PFSK-1 (cell line): ENCODE measurements around the gene SLC38A3.

ENCODE experiments used
- FOXP2 ChIP-seq: optimal IDR thresholded peaks from 2 replicates; pipeline ENCODE3; 2011; ENCODE audit warnings: borderline replicate concordance, control low read depth, inconsistent platforms; ENCODE audit not compliant: insufficient read depth; ENCODE audit errors: extremely low read length, extremely low read depth
- POLR2AphosphoS5 ChIP-seq: IDR thresholded peaks from 2 replicates; pipeline ENCODE4 v1.6.1; 2012; ENCODE audit warnings: low read depth, mild to moderate bottlenecking, control low read depth, low read length, moderate library complexity
- REST ChIP-seq, 2 experiments: IDR thresholded peaks; 2 replicates each; pipeline versions ENCODE4 v1.6.1 to v1.8.0; 2011 to 2012; ENCODE audit warnings: low read depth in 2 of 2, low read length in 2 of 2, control low read depth in 1 of 2, inconsistent platforms in 1 of 2, mild to moderate bottlenecking in 1 of 2, moderate library complexity in 1 of 2; ENCODE audit not compliant: insufficient read depth in 1 of 2
- SIN3A ChIP-seq: IDR thresholded peaks from 2 replicates; pipeline ENCODE4 v1.6.1; 2012; ENCODE audit warnings: mild to moderate bottlenecking, low read length, moderate library complexity, borderline replicate concordance; ENCODE audit not compliant: insufficient read depth
- TAF1 ChIP-seq: IDR thresholded peaks from 2 replicates; pipeline ENCODE4 v1.6.1; 2012; ENCODE audit warnings: low read length, control low read depth, borderline replicate concordance; ENCODE audit not compliant: insufficient read depth

The SLC38A3 gene

GRCh38 chr3:50187750-50188149, 17.3 kb upstream of the SLC38A3 start:
- TF ChIP-seq FOXP2 (no peak), SIN3A (no peak), REST (IDR thresholded peaks at IDR 0.05; ENCODE audit: insufficient read depth in 1 of 2, low read depth in 2 of 2, low read length in 2 of 2) (no peak), POLR2AphosphoS5 (no peak), TAF1 (no peak)

DNA sequence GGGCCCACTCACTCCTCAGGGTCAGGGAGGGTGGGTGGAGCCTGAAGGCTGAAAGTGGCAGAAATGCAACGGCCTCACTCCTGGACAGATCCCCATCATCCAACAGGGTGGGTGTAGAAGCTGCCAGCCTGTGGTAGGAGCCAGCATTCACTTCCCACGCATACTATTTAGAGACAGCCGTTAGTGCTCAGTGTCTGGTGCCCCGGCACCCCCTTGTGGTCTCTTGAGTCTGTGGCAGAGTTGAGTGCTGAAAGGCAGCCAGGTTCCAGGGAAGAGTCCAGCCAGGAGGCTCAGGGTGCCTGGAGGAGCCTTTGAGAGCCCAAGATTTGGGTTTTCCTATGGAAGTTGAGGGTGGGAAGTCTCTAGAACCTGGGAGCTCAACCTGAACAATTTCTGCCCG, 15.8 kb upstream of the SLC38A3 start:
- TF ChIP-seq POLR2AphosphoS5 (no peak; the same call in 1 of the 2 replicates), REST (IDR thresholded peaks at IDR 0.05; ENCODE audit: insufficient read depth in 1 of 2, low read depth in 2 of 2, low read length in 2 of 2) (peak in 1 of 2 experiments; percentile 22; a peak in 1 of 4 replicates), SIN3A (no peak), FOXP2 (no peak)

DNA sequence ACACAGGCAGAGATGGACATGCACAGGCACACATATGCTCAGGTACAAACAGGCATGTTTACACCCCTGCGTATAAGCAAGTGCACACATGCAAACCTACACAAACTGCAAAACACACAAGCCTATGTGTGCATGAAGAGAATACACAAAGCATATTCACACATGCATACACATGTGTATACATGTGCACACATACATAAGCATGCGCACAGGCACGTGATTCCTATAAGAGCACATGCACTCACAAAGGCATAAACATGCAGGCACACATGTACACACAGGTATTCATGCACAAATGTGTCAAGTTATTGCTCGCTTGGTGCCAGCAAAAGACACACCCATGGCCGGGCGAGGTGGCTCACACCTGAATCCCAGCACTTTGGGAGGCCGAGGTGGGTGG, 15.1 kb upstream of the SLC38A3 start:
- TF ChIP-seq TAF1: no peak
- no peak for TF ChIP-seq FOXP2
- TF ChIP-seq POLR2AphosphoS5: no peak

DNA sequence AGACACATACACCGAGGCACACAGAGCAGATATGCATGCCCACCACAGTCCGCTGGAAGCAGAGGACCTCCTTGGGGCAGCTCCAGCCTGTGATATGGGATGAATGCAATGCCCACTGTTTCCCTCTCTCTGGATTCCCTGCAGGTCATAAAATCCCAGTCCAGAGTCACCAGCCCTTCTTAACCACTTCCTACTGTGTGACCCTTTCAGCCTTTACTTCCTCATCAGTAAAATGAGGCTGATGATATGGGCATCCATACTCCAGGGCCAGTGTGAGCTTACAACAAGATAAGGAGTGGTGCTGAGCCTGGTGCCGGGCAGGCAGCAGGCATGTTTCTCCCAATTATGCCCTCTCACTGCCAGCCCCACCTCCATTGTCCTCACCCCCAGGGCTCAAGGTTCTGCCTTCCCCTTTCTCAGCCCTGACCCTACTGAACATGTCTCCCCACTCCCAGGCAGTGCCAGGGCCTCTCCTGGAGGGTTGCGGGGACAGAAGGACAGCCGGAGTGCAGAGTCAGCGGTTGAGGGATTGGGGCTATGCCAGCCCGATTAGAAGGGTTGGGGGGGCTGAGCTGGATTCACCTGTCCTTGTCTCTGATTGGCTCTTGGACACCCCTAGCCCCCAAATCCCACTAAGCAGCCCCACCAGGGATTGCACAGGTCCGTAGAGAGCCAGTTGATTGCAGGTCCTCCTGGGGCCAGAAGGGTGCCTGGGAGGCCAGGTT, 14.0 kb upstream of the SLC38A3 start, which contains the start of gene GNAT1:
GNAT1 (plus strand) TSS at position 675 of the 725 bp plus-strand sequence. CDS start 116 bp downstream, outside the sequence.
- TF ChIP-seq SIN3A: no peak
- no peak for TF ChIP-seq POLR2AphosphoS5
- no peak for TF ChIP-seq TAF1
- TF ChIP-seq FOXP2: no peak
- no peak for TF ChIP-seq REST (IDR thresholded peaks at IDR 0.05; ENCODE audit: insufficient read depth in 1 of 2, low read depth in 2 of 2, low read length in 2 of 2)

DNA sequence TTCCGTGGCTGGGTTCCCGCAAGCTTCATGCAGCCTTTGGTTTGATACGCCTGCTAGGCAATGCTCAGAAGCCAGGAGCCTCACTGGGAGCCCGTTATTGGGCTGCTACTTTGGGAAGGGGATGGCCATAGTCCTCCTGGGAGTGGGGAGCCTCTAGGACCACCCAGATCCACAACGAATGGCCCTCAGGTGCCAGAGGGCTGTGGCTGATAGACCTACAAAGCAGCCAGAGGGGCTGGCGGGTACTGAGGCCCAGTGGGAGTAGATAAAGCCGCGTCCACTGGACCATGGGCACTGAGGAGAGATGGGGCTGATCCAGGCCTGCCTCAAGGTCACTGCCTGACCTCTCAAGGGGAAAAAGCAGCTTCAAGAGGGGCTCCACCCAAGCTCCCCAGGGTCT, 12.9 kb upstream of the SLC38A3 start:
- TF ChIP-seq REST (IDR thresholded peaks at IDR 0.05; ENCODE audit: insufficient read depth in 1 of 2, low read depth in 2 of 2, low read length in 2 of 2): no peak
- no peak for TF ChIP-seq FOXP2
- TF ChIP-seq SIN3A: no peak
- TF ChIP-seq TAF1: no peak
- no peak for TF ChIP-seq POLR2AphosphoS5
